HFF-Myc (cell line): ENCODE results near the gene RNF144A.

Experiments used
- DNase-seq: peaks from one replicate; pipeline ENCODE4 v3.0.0-alpha.2; 2011; ENCODE audit warnings: low read depth; ENCODE audit errors: extremely low read depth
- H3K4me3 ChIP-seq: replicated peaks from 2 replicates; pipeline ENCODE4 v1.5.1; 2011; ENCODE audit warnings: low read depth, mild to moderate bottlenecking, control low read depth, low read length
- CTCF ChIP-seq: IDR thresholded peaks from 2 replicates; pipeline ENCODE4 v1.5.1; 2012; ENCODE audit warnings: mild to moderate bottlenecking, low read depth, low read length, control low read depth; ENCODE audit errors: missing control alignments

Gene RNF144A

GRCh38 chr2:7012141-7012764 is 95.0 kb downstream of the RNF144A start:
- TF ChIP-seq CTCF, result no peak
- no peak overlapping the region for H3K4me3 ChIP-seq
- DNase-seq, result no peak

- no peak for TF ChIP-seq CTCF
- H3K4me3 ChIP-seq, result no peak overlapping the region
- no peak for DNase-seq
Measured at GRCh38 chr2:7013471-7014160, 96.4 kb downstream of the RNF144A start.

GRCh38 chr2:7014174-7014640 is 97.0 kb downstream of the RNF144A start:
- peak; percentile 44 for TF ChIP-seq CTCF
- no peak overlapping the region for H3K4me3 ChIP-seq
- DNase-seq, result no peak

- H3K4me3 ChIP-seq, result no peak overlapping the region
- TF ChIP-seq CTCF, result no peak
- no peak for DNase-seq
Measured at GRCh38 chr2:7015007-7015950, 98.1 kb downstream of the RNF144A start.

- TF ChIP-seq CTCF, result no peak
- DNase-seq, result no peak
- no peak overlapping the region for H3K4me3 ChIP-seq
Measured at GRCh38 chr2:7016148-7016547, 98.9 kb downstream of the RNF144A start.

- DNase-seq, result no peak
- TF ChIP-seq CTCF, result no peak
- no peak overlapping the region for H3K4me3 ChIP-seq
Measured at GRCh38 chr2:7016601-7017211, 99.5 kb downstream of the RNF144A start.
